ENCODE results near the gene NSA2. TPM values are rescaled to one million over a fixed set of nuclear protein-coding genes. Genes with fewer than 3 reads are reported as not detected.
"Not testable (repeated sequence)": the region's sequence is repeated elsewhere in the genome, so short reads cannot be mapped to it uniquely, and the experiment has no call there.

Gene NSA2
- total RNA-seq, 2 experiments from 2014 or later, result 80.2 to 81.5 TPM

DNA sequence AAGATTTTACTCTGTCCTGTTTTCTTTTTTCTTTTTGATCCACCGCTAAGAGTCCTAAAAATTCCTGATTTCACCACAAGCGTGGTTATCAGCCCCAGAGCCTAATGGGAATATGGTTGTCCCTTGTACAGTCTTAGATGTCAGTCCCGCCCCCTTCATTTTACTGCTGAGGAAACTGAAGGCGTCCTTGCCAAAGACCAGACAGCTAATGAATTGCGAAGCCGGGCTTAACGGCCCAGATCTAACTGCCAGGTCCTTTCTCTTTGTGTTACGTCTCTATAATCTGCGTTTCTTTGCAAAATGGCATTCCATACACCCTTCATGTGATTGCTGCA, 497 bp downstream of the NSA2 start:
- ChIA-PET CTCF (interaction anchor here (0.8 to 1.9 kb wide), 6 partner anchors 9 to 168 kb away, joined by 3 to 6 read pairs (median 4); no protein-coding TSS in a partner anchor), POLR2A (interaction anchor here (1.1 to 1.5 kb wide), 4 partner anchors 9 to 569 kb away, joined by 3 to 4 read pairs (median 3); partner anchors contain the start of gene HMGCR)
- DNase-seq, result peak; percentile 21
- peaks cover 41% of the 10 kb centered on the region for H3K4me1 Mint-ChIP-seq
- peaks cover 37% of the 10 kb centered on the region for H3K36me3 Mint-ChIP-seq (ENCODE audit: low read depth)
- H3K27me3 Mint-ChIP-seq, result no peaks in the 10 kb centered on the region
- peak overlapping the region; percentile 95 for H3K27ac Mint-ChIP-seq
- peak overlapping the region; percentile 98 for H3K4me3 Mint-ChIP-seq
- H3K9me3 Mint-ChIP-seq, result no peaks in the 10 kb centered on the region

DNA sequence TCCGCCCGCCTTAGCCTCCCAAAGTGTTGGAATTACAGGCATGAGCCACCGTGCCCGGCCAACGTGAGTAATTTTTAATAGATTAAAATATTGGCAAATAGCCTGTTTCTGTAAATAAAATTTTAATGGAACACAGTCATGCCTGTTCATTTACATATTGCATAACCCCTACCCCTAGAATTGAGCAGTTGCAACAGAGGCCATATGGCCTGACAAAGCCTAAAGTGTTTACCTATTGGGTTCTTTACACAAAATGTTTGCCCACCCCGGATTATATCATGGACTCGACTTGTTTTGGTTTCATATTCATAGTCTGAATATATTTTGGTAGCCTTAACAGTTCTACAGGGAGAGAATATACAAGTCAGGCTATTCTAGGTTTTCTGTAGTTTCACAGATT, 5.3 kb downstream of the NSA2 start:
- Mint-ChIP-seq H3K27ac (no peak overlapping the region), H3K9me3 (no peaks in the 10 kb centered on the region), H3K27me3 (no peaks in the 10 kb centered on the region), H3K4me1 (peaks cover 14% of the 10 kb centered on the region), H3K4me3 (no peak overlapping the region), H3K36me3 (ENCODE audit: low read depth) (peaks cover 40% of the 10 kb centered on the region)
- ChIA-PET CTCF (no interaction called here), POLR2A (no interaction called here)
- no peak for DNase-seq

DNA sequence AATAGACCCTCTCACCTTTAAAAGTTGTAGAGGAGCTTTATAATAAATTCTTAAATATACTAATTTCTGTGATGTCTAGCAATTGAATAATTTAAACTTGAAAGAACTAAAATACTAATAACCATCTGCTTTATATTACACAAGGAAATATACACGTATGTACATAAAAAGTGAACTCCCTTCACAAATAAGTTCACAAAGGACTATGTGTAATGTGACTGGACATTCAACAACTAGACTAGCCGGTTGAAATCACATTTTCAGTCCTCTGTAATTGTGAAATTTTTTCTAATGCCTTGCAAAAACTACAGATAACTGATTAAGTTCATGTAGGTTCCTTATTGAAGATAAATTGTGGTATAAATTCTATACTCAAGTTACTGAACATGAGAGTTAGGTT, 11.6 kb downstream of the NSA2 start:
- Mint-ChIP-seq H3K27ac (no peak overlapping the region), H3K27me3 (no peaks in the 10 kb centered on the region), H3K36me3 (ENCODE audit: low read depth) (peaks cover 10% of the 10 kb centered on the region), H3K9me3 (no peaks in the 10 kb centered on the region), H3K4me3 (no peak overlapping the region), H3K4me1 (no peaks in the 10 kb centered on the region)
- no peak for DNase-seq
- ChIA-PET CTCF (no interaction called here), POLR2A (interaction anchor here (0.8 kb wide), 1 partner anchor 12 kb away, joined by 4 read pairs; the partner anchor contains the start of genes GFM2 and NSA2)

DNA sequence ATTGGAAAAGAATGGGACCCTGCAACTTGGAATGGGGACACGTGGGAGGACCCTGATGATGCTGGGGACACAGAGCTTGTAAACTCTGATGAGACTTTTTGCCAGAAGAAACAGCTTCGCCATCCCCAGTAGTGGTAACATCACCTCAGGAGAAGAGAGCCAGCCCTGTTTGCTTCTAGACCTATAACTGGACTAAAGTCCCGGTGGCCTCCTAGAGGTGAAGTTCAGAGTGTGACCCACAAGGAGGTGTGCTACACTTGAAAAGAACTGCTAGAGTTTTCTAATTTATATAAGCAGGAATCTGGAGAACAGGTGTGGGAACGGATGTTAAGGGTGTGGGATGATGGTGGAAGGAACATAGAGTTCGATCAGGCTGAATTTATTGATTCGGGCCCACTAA, 19.8 kb downstream of the NSA2 start:
- ChIA-PET POLR2A (no interaction called here), CTCF (no interaction called here)
- H3K9me3 Mint-ChIP-seq, result no peaks in the 10 kb centered on the region
- H3K4me1 Mint-ChIP-seq, result no peaks in the 10 kb centered on the region
- no peak overlapping the region for H3K4me3 Mint-ChIP-seq
- DNase-seq, result no peak
- no peaks in the 10 kb centered on the region for H3K36me3 Mint-ChIP-seq (ENCODE audit: low read depth)
- H3K27ac Mint-ChIP-seq, result no peak overlapping the region
- H3K27me3 Mint-ChIP-seq, result no peaks in the 10 kb centered on the region

DNA sequence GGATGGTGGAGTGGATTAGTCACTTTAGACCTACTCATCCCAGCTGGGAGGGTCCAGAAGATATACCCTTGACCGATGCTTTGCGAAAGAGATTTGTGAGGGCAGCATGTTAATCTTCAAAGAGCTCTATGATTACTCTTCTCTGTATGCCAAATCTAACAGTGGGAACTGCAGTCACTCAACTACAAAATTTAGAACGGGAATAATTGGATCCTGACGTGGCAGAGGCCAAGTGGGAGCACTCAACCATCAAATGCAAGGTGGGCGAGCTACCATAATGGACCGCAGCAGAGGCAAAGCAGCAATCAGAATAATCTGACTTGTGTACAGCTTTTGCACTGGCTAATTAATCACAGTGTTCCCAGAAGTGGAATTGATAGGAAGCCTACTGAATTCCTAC, 20.4 kb downstream of the NSA2 start:
- H3K27me3 Mint-ChIP-seq, result no peaks in the 10 kb centered on the region
- H3K4me3 Mint-ChIP-seq, result no peak overlapping the region
- H3K9me3 Mint-ChIP-seq, result no peaks in the 10 kb centered on the region
- H3K4me1 Mint-ChIP-seq, result no peaks in the 10 kb centered on the region
- DNase-seq, result no peak
- peaks cover under 1% of the 10 kb centered on the region for H3K36me3 Mint-ChIP-seq (ENCODE audit: low read depth)
- ChIA-PET POLR2A (no interaction called here), CTCF (no interaction called here)
- H3K27ac Mint-ChIP-seq, result no peak overlapping the region

DNA sequence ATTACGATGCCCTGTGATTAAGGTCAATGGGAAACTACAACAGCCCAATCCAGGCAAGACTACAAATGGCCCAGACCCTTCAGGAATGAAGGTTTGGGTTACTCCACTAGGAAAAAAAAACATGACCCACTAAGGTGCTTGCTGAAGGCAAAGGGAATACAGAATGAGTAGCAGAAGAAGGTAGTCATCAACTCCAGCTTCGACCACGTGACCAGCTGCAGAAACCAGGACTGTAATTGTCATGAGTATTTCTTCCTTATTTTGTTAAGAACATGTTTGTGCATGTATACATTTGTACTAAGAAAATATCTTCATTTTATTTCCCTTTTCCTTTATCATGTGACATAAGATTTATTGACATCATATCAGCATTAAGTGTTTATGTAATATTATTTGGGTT, 24.6 kb downstream of the NSA2 start:
- H3K4me1 Mint-ChIP-seq; H3K27ac Mint-ChIP-seq; H3K27me3 Mint-ChIP-seq; DNase-seq; H3K36me3 Mint-ChIP-seq (ENCODE audit: low read depth); POLR2A ChIA-PET; H3K9me3 Mint-ChIP-seq; H3K4me3 Mint-ChIP-seq; CTCF ChIA-PET: not testable (repeated sequence)

DNA sequence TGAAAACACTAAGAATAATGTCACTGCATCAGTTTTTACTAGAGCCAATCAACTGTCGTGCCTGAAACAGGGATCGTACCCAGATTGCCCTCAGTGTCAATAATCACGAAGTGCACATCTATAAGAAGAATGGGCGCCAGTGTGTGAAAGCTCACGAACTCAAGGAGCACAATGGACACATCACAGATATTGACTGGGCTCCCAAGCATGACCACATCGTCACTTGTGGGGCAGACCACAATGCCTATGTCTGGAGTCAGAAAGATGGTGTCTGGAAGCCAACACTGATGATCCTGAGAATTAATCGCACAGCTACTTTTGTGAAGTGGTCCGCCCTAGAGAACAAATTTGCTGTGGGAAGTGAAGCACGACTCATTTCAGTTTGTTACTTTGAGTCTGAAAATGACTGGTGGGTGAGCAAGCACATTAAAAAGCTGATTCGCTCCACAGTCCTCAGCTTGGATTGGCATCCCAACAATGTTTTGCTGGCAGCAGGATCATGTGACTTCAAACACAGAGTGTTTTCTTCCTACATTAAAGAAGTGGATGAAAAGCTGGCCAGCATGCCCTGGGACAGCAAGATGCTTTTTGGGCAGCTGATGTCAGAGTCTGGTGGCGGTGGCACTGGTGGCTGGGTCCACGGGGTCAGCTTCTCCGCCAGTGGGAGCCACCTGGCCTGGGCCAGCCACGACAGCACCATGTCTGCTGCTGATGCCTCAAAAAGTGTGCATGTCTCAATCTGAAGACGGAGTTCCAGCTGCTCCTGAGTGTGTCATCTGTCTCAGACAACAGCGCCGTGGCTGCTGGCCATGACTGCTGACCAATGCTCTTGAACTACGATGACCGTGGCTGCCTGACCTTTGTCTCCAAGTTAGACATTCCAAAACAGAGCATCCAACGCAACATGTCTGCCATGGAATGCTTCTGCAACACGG, 32.2 kb downstream of the NSA2 start:
- CTCF ChIA-PET, result no interaction called here
- no peak for DNase-seq
- H3K36me3 Mint-ChIP-seq (ENCODE audit: low read depth), result no peaks in the 10 kb centered on the region
- H3K9me3 Mint-ChIP-seq, result no peaks in the 10 kb centered on the region
- no peaks in the 10 kb centered on the region for H3K27me3 Mint-ChIP-seq
- H3K4me1 Mint-ChIP-seq, result no peaks in the 10 kb centered on the region
- H3K27ac Mint-ChIP-seq, result no peak overlapping the region
- H3K4me3 Mint-ChIP-seq, result no peak overlapping the region
- POLR2A ChIA-PET, result no interaction called here

DNA sequence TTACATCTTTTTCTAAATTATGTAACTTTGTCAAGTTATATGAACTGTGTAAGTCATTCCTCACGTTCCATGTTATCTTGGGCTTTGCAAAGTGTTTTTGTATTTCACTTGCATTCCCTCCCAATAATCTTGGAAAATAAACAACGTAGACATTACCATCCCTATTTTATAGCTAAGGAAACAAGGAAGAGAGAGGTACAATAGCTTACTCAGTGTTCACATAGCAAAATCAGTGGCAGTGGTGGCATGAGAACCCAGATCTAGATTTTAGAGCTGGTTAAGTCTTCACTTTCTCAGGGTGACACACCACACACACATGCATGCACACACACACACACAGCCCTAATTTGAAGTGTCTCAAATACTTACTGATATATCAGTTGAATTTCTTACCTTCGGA, 34.1 kb downstream of the NSA2 start:
- no peaks in the 10 kb centered on the region for H3K9me3 Mint-ChIP-seq
- no peaks in the 10 kb centered on the region for H3K36me3 Mint-ChIP-seq (ENCODE audit: low read depth)
- POLR2A ChIA-PET, result no interaction called here
- DNase-seq, result no peak
- H3K4me1 Mint-ChIP-seq, result no peaks in the 10 kb centered on the region
- H3K27me3 Mint-ChIP-seq, result no peaks in the 10 kb centered on the region
- H3K27ac Mint-ChIP-seq, result no peak overlapping the region
- CTCF ChIA-PET, result no interaction called here
- no peak overlapping the region for H3K4me3 Mint-ChIP-seq

DNA sequence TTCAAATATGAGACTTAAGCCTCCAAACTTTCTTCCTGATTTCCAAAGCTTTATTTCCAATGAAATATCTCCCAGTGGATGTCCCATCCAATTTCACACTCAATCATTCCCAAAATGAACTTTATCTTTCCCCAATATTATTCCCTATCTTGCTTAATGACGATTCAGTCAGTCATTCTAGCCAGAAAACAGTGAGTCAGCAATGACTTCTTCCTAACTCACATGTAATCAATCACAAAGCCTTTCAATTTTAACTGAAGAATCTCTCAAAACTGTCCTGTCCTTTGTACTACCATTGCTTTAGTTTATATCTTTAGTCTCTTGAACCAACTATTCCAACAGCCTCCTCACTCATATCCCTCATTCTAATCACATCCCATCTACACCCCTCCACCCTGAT, 34.9 kb downstream of the NSA2 start:
- no peaks in the 10 kb centered on the region for H3K4me1 Mint-ChIP-seq
- DNase-seq, result no peak
- no peaks in the 10 kb centered on the region for H3K9me3 Mint-ChIP-seq
- ChIA-PET CTCF (no interaction called here), POLR2A (no interaction called here)
- H3K27me3 Mint-ChIP-seq, result no peaks in the 10 kb centered on the region
- no peak overlapping the region for H3K27ac Mint-ChIP-seq
- no peaks in the 10 kb centered on the region for H3K36me3 Mint-ChIP-seq (ENCODE audit: low read depth)
- no peak overlapping the region for H3K4me3 Mint-ChIP-seq

DNA sequence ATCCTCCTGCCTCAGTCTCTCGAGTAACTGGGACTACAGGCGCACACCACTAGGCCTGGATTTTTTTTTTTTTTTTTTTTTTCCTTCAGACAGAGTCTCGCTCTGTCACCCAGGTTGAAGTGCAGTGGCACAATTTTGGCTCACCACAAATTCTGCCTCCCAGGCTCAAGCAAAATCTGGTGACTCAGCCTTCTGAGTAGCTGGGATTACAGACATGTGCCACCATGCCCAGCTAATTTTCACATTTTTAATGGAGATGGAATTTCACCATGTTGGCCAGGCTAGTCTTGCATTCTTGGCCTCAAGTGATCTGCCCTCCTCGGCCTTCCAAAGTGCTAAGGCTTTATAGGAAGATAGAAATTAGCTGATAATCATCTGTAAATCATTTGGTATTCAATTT, 43.9 kb downstream of the NSA2 start:
- Mint-ChIP-seq H3K27me3 (no peaks in the 10 kb centered on the region), H3K36me3 (ENCODE audit: low read depth) (peaks cover 2% of the 10 kb centered on the region), H3K27ac (no peak overlapping the region), H3K9me3 (no peaks in the 10 kb centered on the region), H3K4me3 (no peak overlapping the region), H3K4me1 (no peaks in the 10 kb centered on the region)
- DNase-seq, result no peak
- ChIA-PET CTCF (no interaction called here), POLR2A (interaction anchor here (1.0 kb wide), 1 partner anchor 65 kb away, joined by 3 read pairs; no protein-coding TSS in a partner anchor)

DNA sequence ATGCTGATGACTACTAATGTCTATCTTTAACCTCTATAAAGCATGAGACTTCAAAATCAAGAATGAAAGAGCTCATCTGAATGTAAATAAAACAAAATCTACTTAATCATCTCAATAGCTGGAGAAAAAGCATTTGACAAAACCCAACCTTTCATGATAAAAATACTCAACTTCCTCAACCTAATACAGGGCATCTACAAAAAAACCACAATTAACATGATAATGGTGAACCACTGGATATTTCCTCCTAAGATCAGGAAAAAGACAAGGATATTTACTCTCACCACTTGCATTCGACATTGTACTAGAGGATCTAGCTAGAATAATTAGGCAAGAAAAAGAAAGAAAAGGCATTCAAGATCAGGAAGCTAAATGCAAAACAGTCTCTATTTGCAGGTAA, 49.8 kb downstream of the NSA2 start:
- ChIA-PET CTCF (no interaction called here), POLR2A (no interaction called here)
- Mint-ChIP-seq H3K4me1 (no peaks in the 10 kb centered on the region), H3K4me3 (no peak overlapping the region), H3K27me3 (no peaks in the 10 kb centered on the region), H3K27ac (no peak overlapping the region), H3K36me3 (ENCODE audit: low read depth) (peaks cover 2% of the 10 kb centered on the region), H3K9me3 (no peaks in the 10 kb centered on the region)
- no peak for DNase-seq

DNA sequence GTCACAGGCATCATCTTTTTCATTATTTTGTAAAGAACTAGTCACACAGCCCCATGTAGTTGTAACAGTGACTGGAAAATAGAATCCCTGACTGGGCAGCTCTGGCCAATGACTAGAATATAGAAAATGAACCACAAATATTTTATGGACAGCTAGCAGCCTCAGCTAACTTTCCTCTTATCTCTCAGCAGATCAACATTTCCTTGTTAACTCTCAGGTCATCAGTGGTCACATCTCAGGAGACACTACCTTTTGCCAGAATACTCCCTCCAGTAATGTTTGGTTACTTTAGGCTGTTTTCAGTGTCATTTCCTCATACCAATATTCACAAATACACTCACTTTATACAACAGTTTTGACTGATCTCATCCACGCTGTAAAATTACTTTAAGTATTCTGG, 55.2 kb downstream of the NSA2 start:
- Mint-ChIP-seq H3K9me3 (no peaks in the 10 kb centered on the region), H3K36me3 (ENCODE audit: low read depth) (no peaks in the 10 kb centered on the region), H3K27ac (no peak overlapping the region), H3K4me1 (no peaks in the 10 kb centered on the region), H3K4me3 (no peak overlapping the region), H3K27me3 (no peaks in the 10 kb centered on the region)
- ChIA-PET POLR2A (no interaction called here), CTCF (no interaction called here)
- no peak for DNase-seq

DNA sequence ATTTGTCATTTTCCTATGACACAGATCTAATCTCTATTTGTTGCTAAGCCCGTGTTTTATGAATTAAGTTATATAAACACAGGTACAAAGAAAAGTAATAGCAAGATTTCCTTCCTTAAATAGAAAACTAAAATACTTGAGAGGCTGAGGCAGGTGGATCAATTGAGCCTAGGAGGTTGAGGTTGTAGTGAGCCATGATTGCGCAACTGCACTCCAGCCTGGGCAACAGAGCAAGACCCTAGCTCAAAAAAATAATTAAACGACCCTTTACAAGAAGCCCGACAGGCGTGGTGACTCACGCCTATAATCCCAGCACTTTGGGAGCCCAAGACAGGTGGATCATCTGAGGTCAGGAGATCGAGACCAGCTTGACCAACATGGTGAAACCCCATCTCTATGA, 62.4 kb downstream of the NSA2 start:
- Mint-ChIP-seq H3K36me3 (ENCODE audit: low read depth) (no peaks in the 10 kb centered on the region), H3K27ac (no peak overlapping the region), H3K4me3 (no peak overlapping the region), H3K9me3 (no peaks in the 10 kb centered on the region), H3K4me1 (no peaks in the 10 kb centered on the region), H3K27me3 (no peaks in the 10 kb centered on the region)
- DNase-seq, result no peak
- ChIA-PET CTCF (no interaction called here), POLR2A (no interaction called here)

Data from activated CD4-positive, alpha-beta memory T cell treated with anti-CD3 and anti-CD28 coated beads, Interleukin-2, amount 10 ng/mL, durations not matched to agents 7 days and 5 days (primary cell).